ENCODE measurements around the gene ZBTB7C.
A peak's percentile ranks its signal among the peaks of the same experiment; 100 is the strongest.

The ZBTB7C gene

DNA sequence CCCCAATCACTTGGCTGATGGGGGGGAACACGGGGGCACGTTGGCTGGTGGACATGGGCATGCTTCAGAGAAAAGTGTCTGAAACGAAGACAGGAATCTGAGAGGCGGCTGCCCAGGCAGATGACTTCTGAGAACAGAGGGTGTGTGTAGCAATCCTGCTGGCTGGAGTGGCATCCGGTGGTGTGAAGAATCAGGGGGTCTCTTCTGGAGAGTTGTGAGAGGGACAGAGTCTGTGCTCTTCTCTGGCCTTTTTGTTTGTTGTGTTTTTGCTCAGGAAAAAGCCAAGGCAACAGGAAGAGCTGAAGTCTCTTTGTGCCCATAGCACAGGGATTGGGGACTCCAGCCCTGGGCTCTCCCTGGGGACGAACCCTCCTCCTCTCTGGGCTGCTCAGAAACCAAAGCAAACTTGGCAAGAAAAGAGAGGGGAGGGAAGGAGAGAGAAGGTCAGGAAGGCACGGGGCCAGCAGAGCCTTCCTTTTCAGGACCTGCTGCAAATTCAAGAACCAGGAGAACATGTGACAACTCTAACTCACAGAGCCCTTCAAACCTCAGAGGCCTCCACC, 381.7 kb downstream of the ZBTB7C start:
- no peak for DNase-seq

DNA sequence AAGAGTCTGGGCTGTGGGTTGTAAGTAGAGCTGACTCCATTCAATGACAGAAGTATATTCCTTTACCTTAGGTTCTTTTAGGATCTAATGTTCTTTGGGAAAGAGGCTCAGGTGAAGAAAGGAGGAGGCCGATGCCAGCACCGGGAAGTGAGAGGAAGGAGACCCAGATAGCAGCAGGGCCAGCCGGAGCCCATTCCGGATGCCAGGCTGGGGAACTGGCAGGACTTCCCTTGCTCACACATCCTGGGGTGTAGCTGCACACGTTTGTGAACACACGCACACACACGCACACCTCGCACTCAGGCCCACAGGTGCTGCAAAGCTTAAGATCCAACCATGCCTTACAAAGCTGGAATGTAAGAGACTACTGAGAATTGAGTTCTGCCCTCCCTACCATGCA, 383.0 kb downstream of the ZBTB7C start:
- no peak for DNase-seq

DNA sequence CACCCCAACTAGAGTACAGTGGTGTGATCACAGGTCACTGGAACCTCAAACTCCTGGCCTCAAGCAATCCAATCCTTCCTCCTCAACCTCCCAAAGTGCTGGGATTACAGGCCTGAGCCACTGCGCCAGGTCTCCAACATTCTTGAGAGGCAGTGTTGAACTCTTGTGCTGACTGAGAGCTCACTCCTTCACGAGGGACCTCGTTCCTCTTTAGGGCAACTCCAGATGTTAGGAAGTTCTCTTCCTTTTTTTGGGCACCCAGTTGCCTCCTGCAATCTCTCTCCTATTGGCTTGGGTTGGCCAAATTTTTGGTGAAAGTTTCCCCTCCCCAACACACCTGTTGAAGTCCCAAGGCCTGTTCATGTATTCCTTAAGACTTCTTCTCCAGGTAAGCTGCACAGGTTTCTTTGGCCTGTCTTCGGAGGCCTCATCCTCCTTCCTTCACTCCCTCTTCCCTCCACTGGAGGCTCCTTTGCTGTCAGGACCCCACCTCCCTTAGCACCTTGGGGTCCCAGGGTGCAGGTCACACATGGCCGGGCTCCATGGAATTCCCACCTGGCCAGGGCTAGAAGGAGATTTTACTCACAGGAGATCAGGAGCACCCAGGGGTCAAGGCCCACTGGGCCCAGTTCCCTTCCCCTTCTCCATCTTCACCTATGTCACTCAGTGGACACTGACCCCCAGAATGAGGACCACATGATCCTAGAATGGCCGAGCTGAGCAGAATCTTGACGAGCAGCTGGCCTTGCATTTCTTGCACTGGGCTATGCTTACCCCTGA, 384.1 kb downstream of the ZBTB7C start:
- no peak for DNase-seq

DNA sequence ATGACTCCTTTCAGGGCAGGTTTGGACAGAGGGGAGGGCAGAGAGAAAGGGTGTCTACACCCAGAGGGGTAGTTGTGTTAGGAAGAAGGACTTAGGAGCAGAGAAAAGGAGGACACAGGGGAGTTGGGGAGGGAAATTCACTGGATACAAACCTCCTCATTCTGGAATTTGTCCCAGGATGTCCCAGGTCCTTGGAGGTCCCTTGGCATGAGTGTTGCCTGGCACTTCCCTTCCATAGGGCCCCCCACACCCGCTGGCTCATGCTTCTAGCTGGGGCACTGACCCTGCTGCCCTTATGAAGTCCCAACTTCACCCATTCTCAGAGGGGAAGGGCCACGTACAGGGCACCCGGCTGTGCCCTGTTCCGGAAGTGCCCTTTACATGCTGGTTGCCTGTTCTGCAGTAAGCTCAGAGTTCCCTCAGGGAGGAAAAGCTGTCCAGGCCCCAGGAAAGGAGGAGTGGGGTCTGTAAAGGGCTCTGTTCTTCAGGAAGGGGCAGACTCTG, 385.1 kb downstream of the ZBTB7C start:
- no peak for DNase-seq

DNA sequence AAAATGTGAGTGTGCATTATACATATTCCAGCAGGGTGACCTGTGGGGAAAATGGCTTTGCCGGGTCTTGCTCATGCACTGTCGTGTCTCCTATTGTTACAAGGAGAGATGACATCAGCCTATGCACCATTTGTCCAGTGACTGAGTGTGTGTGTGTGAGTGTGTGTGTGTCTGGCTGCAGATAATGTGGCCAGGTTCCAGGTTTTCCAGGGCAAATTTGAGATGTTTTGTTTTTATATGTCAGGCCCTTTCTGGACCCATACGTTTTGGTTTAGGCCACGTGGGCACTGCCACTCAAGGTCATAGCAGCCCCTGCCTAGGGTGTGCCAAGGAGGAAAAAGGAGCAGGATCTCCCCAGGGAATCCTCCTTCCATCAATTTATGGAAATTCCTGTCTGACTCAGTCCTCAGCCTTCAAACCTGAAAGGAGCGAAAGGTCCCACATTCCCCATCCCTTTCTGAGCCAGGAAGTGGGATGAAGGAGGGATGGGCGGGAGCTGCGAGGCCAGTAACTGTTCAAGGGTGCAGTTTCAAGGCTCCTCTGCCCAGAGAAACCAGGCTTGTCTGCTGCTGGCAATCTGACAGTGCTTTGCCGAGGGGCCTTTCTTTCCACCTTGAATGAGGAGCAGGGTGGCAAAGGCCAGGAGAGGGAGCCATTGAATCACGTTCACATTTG, 385.7 kb downstream of the ZBTB7C start:
- peak; percentile 81 for DNase-seq

DNA sequence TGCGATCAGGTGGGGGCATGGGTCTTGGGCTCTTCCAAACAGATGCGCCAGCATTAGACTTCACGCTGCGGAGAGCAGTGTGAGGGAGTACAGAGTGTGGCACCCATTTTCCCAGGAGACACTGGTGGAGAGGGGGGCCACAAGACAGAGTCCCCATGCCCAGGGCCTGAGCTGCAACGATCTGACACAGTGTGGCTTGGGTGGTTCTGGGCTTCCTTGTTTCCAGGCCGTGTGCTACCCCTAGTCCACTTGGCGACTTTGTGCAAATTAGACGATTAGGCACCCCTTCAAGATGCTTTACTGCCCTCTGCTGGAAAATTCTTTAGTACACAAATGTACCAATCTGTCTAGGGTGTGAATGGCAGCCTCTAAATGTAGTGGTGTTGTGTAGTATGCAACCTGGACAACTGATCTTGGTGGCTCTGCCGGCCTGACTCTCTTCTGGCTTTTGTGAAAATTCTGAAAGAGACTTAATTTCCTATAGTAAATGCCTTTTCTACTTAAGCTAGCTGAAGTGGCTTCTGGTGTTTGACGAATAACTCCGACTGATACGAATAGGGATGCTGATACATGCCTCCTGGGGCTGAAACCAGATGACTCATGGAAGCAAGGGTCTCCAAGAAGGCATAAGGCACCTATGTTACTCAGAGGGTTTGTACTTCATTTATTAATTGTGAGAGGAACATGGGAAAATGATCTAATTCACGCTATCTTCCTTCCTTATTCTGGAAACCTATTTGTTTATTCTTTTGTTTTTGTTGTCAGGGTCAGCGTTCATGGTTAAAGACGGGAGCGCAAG, 386.5 kb downstream of the ZBTB7C start:
- peak; percentile 93 for DNase-seq

DNA sequence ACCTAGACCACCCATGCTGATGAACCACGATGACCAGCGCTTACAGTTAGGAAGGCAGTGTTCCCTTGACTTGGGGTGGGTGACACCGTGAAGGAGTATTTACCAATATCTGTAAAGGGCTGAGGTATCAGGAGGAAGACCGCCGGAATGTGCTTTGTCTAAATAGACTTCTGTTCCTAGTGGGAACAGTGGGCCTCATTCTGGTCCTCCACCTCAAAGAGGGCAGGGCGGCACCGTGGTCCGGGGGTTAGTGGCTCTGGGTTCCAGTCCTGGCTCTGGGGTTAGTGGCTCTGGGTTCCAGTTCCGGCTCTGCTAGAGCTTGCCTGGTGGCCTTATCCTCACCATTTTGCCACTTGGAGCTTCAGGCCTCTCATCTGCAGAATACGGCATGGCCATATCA, 387.2 kb downstream of the ZBTB7C start:
- DNase-seq, result no peak

DNA sequence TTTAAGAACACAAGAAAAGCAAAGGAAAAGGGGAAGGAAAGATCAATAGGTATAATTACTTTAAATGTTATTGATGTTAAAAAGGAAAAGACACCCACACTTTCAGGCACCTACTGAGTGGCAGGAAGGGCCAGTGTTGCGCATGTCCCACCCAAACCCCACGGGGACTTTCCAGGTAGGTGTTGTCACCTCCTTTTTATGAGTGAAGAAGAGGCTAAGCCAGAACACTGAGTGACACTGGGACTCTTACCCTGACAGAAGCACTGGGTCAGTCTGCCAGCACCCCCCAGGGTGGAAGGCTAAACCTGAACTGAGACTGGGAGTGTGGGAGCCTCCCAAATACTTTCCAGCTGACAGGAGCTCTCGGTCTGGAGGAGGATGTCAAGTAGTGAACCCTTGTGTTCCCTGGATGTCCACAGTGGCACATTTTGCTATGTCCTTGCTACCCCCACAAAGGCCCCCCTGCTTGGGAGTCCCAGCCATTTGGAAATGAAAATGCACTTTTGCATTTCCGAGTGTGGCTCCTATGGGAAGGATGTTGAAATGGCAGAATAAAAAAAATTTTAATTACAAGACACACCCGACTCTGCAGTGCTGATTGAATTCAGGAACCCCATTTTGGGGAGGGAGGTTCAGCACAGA, 387.8 kb downstream of the ZBTB7C start:
- DNase-seq, result no peak

DNA sequence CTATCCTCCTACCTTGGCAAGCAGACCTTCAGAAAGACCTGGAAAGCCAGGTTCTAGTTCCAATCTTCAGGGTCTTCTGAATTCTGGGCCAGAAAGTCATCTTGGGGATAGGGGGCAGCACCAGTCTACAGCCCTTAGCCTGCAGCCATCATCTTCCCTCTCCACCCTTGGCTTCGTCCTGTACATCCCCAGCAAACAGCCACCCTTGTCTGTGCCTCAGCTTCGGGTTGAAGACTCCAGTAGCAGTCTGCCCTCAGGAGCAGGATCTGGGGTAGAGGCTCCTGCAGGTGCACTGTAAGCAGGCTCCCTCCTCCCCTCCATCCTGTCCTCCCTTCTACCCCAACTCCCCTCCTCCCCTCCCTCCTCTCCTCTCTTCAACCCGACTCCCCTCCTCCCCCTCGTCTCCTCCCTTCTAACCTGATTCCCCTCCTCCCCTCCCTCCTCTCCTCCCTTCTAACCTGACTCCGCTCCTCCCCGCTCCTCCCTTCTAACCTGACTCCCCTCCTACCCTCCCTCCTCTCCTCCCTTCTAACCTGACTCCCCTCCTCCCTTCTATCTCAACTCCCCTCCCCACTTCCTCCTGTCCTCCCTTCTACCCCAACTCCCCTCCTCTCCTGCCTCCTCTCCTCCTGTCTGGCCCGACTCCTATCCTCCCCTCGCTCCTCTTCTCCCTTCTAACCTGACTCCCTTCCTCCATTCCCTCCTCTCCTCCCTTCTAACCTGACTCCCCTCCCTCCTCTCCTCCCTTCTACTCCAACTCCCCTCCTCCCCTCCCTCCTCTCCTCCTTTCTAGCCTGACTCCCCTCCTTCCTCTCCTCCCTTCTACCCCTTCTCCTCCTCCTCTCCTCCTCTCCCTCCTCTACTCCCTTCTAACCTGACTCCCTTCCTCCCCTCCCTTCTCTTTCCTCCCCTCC, 388.6 kb downstream of the ZBTB7C start:
- no peak for DNase-seq

DNA sequence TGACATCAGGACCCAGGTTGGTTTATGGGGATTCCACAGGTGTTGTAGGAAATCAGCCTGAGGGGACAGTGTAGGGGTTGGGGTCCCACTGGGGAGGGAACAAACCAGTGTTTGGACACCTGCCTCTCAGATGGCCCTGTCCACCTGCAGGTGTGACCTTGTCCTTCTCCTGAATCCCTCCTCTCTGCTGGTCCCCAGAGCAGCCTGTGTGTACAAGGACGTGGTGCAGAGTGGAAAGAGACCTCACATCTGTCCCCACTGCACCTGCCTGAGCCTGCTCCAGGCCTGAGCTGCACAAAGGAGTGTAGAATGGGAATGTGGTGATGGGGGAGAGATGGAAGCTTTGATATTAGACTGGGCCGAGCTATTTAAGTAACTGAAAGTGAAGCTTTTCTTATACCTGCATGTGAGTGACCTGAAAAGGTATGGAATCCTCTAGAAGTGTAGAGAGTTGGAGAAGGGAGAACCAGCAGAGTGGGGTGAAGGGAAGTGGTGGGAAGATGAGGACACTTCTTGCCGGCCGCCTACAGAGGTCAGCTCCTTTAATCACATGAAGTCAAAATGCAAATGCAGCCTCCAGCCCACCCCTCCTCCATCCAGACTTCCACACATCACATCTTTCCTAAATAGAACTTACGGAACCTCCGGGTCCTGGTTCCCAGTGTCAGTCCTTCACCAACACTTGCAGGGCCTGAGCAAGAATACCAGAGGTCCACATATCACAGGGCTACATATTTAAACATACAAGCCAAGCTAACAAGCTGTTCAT, 389.4 kb downstream of the ZBTB7C start:
- DNase-seq, result no peak

DNA sequence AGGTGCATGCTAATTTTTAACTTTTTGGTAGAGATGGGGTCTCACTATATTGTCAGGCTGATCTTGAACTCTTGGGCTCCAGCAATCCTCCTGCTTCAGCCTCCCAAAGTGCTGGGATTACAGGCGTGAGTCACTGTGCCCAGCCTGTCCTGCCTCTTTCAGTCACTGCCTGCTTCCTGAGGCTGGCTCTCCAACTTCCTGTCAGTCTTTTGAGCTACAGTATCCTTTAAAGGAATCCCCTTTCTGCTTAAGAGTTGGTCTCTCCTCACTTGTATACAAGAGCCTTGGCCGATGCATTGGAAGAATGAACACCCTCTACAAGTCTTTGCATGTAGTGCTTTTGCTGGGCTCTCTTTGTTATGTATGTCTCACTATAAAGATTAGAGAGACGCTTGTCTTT, 390.3 kb downstream of the ZBTB7C start:
- no peak for DNase-seq

DNA sequence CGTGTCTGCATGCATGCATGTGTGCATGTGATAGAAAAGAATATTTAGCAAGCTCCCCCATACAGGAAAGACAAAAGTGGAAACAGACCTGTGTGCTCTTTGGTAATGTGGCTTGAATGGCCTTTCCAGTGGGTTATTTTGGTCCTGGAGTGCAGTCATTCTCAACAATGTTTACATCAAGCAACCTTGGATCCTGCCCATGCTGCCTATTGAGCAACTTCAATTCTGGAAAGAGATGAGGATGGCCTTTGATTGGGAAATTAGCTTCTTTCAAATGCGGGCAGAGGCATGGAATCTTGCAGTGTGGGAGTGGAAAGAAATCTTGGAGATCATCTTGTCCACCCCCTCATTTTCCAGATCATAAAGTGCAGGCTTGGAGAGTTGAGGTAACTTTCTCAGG, 391.5 kb downstream of the ZBTB7C start:
- DNase-seq, result no peak

DNA sequence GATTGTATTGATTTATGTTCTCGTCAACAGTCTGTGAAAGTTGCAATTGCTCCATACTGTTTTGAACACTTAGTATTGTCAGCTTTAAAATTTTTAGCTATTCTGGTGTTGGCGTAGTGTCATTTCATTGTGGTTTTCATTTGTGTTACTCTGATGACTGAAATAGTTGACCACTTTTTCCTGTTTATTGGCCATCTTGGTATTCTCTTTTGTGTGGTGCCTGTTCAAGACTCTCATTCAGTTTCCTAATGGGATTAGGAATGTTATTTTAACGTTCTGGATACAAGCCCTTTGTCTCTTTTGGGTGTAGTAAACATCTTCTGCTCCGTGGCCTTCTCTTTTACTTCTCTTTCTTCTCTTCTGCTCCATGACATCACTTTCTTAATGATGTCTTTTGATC, 396.0 kb downstream of the ZBTB7C start:
- no peak for DNase-seq

DNA sequence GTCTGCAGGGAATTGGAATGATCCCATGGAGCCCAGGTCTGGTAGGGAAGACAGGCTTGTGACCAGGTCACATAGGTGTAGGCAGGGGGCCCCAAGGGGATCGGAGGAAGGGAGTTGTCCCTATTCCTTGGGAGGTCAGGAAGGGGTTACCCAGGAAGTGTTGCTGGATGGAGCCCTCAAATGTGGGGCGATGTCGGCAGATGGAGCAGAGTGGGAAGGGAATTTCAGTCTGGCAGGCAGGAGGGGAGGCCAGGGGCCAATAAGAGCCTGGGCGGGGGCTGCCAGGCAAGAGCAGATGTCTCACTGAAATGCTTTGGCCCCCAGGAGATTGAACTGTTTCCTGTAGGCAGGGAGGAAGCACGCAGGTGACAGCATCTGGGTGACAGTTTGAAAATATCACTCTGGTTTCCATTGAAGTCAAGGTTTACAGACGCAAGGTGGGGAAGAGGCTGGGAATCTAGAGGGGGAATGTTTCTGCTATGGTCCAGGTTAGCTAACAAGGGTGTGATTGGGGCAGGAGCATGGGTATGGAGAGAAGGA, 397.2 kb downstream of the ZBTB7C start:
- no peak for DNase-seq

DNA sequence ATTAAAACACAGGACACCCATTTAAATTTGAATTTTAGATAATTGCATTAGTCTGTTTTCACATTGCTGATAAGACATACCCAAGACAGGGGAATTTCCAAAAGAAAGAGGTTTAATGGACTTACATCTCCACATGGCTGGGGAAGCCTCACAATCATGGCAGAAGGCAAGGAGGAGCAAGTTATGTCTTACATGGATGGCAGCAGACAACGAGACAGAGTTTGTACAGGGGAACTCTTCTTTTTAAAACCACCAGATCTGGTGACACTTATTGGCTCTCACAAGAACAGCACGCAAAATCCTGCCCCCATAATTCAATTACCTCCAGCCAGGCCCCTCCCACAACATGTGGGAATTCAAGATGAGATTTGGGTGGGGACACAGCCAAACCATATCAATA, 398.9 kb downstream of the ZBTB7C start:
- DNase-seq, result no peak

DNA sequence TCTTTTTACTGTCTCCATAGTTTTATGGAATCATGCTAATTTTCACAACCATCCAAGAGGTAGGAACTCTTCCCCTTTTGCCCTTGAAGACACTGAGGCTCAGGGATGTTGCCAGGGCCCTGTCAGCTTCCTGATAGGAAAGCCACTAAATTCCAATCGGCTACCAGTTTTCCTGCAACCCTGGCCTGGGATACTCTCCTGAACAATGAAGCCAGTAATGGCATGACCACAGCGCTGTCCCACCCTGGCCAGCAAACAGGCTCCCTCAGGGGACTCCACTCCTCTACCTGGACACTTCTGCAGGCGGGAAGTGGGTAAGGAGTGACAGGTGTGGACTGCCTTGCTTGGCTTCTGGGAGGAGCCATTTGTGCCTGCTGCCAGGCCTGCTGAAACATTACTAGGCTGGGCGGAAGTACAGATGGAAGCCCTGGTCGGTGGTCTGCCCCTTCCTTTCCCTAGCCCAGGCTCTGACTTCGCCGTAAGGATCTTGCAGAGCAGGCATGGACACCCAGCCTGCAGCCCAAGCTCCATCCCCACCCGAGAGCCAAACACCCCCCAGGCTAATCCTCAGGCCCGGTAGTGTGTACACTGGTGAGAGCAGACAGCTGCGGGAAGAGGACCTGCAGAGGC, 400.0 kb downstream of the ZBTB7C start:
- DNase-seq, result no peak

DNA sequence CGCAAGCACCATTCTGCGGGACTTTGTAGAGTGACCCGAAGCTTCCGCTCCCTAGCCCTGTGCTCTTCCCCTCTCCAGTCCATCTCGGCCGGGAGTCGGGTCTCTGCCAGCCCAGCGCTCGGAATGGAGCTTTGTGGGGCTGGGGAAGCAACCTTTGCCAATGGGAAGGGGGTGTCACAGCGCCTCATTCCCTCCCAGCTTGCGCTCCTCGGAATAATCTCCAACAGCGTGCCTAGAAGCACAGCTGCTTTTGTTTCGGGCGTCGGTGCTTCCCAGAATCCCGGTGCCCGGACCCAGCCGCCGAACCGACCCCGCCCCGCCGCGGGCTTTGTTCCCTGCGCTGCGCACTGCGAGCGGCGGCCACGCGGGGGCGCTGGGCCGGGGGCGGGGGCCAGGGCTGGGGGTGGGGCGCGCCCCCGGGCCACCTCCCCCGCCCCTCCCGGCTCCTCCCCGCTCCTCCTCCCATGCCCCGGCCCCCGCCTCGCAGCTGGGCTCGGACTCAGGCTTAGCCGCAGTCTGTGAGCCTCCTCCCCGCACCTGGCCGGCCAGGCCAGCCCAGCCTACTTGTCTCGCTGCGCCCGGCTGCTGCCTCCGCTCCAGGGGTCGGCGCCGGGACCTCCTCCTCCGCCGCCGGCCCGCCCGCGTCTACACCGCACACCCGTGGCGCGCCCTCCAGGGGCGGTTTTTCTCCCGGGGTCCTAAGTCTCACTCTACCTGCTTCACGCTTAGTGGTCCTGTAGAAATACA, 401.1 kb downstream of the ZBTB7C start:
- DNase-seq, result peak; percentile 63

DNA sequence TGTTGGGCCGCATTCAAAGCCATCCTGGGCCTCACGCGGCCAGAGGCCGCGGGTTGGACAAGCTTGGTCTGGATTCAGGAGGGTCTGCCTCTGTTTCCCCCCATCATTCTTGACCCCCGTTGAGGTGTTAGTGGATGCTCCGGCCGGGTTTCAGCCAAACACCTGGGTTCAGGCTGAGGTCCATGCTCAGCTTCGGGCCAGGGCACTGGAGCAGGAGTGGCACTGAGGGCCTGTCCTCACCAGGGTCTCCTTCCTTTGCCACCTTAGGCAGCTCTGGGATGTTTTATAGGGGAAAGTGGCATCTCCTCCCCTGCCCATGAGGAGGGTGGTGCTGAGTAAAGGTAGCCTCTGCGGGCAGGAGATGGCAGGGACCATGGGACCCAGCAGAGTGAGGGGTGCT, 401.8 kb downstream of the ZBTB7C start:
- DNase-seq, result no peak

All from OCI-M1 (cell line).